Neural progenitor cell (in vitro differentiated cells): ENCODE measurements around the gene CDCP1. TPM values are rescaled to one million over a fixed set of nuclear protein-coding genes. Genes with fewer than 3 reads are reported as not detected.
A peak's percentile ranks its signal among the peaks of the same experiment; 100 is the strongest.

Source experiments
- DNase-seq: peaks from one replicate; pipeline ENCODE4 v3.0.0-alpha.2; 2016; ENCODE audit warnings: low spot score
- H2AFZ ChIP-seq: fragments of 200-600 bp; sonication (generic); replicated peaks from 2 replicates; pipeline ENCODE4 v1.6.1; 2016; ENCODE audit warnings: antibody characterized with exemption
- H3F3A ChIP-seq: fragments of 200-600 bp; sonication (generic); 2 replicates; pipeline ENCODE4 v1.6.1; 2016; ENCODE audit warnings: antibody characterized with exemption, low read depth
- H3K27ac ChIP-seq: fragments of 200-600 bp; sonication (generic); 2 replicates; pipeline ENCODE4 v1.5.1; 2016; ENCODE audit warnings: mild to moderate bottlenecking
- H3K27me3 ChIP-seq: fragments of 200-600 bp; sonication (generic); 2 replicates; pipeline ENCODE4 v1.6.1; 2016; ENCODE audit warnings: mild to moderate bottlenecking, moderate library complexity
- H3K36me3 ChIP-seq: fragments of 200-600 bp; sonication (generic); 2 replicates; pipeline ENCODE4 v1.5.1; 2016
- H3K4me1 ChIP-seq: fragments of 200-600 bp; sonication (generic); 2 replicates; pipeline ENCODE4 v1.6.1; 2016; ENCODE audit warnings: mixed run types
- H3K4me2 ChIP-seq: fragments of 200-600 bp; sonication (generic); 2 replicates; pipeline ENCODE4 v1.6.1; 2016
- H3K4me3 ChIP-seq: fragments of 200-600 bp; sonication (generic); 2 replicates; pipeline ENCODE4 v1.5.1; 2016
- H3K79me2 ChIP-seq: fragments of 200-600 bp; sonication (generic); 2 replicates; pipeline ENCODE4 v1.6.1; 2016; ENCODE audit warnings: low read depth
- H3K9ac ChIP-seq: fragments of 200-600 bp; sonication (generic); 2 replicates; pipeline ENCODE4 v1.6.1; 2016
- H3K9me3 ChIP-seq: fragments of 200-600 bp; sonication (generic); 2 replicates; pipeline ENCODE4 v1.5.1; 2016; ENCODE audit warnings: low read depth
- H4K20me1 ChIP-seq: fragments of 200-600 bp; sonication (generic); 2 replicates; pipeline ENCODE4 v1.6.1; 2016; ENCODE audit warnings: low read depth
- H3K27ac Mint-ChIP-seq: 3 replicates; pipeline ENCODE4 v1.8.0; 2021; ENCODE audit warnings: mixed read lengths
- H3K27me3 Mint-ChIP-seq: 2 replicates; pipeline ENCODE4 v1.8.0; 2022; ENCODE audit warnings: low read depth, mild to moderate bottlenecking, inconsistent platforms, moderate library complexity, mixed read lengths; ENCODE audit not compliant: insufficient read depth
- H3K36me3 Mint-ChIP-seq: 3 replicates; pipeline ENCODE4 v1.8.0; 2021; ENCODE audit warnings: mixed read lengths
- H3K4me1 Mint-ChIP-seq: 3 replicates; pipeline ENCODE4 v1.8.0; 2021; ENCODE audit warnings: mixed read lengths
- H3K4me3 Mint-ChIP-seq: 3 replicates; pipeline ENCODE4 v1.8.0; 2021; ENCODE audit warnings: mild to moderate bottlenecking, moderate library complexity, mixed read lengths
- H3K9me3 Mint-ChIP-seq: 3 replicates; pipeline ENCODE4 v1.8.0; 2020; ENCODE audit warnings: mixed read lengths
- EZH2 ChIP-seq: fragments of 200-600 bp; sonication (generic); IDR thresholded peaks from 2 replicates; pipeline ENCODE4 v1.6.1; 2017; ENCODE audit warnings: antibody characterized with exemption, mild to moderate bottlenecking, moderate library complexity
- EZH2phosphoT487 ChIP-seq: fragments of 200-600 bp; sonication (generic); IDR thresholded peaks from 2 replicates; pipeline ENCODE4 v1.6.1; 2017; ENCODE audit warnings: antibody characterized with exemption
- total RNA-seq: library from RNA; depleted of rRNA; stranded (reverse); fragments of >200 nt; gene quantifications from 2 replicates; pipeline ENCODE4 v1.2.3, GENCODE V29; 2015; ENCODE audit warnings: low replicate concordance
- TF ChIP-seq, protein P1 (sequence below): fragments of 200-600 bp; sonication (generic); IDR thresholded peaks from 2 replicates; pipeline ENCODE4 v1.5.1; 2017; ENCODE audit warnings: antibody characterized with exemption, mild to moderate bottlenecking

The CDCP1 gene
- total RNA-seq, 1 donor from 2014 or later: 0.24 TPM

DNA sequence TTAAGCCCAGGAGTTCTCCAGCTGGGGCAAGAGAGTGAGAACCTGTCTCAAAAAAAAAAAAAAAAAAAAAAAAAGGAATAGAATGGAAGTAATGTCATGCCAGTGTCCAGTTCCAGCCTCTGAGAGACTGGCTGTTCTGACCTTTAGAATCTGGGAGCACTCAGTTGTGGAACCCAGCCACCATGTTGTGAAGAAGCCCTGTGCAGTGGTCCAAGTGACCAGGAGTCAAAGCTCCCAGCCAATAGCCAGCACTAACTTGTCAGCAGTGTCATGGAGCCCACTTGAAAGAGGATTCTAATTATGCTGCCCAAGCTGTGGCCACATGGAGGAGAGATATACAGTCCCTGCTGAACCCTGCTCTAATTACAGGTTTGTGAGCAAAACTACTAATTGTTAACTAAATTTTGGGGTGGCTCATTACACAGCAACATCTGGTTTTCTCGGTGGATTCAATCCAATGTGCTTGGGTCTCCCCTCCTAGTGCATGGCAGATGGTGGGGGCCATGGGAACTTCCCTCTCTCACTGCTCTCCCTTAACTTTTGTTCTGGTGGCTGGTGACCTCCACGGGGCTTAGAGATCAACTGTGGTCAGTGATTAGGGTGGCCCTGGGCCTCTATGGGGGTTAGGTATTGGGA is 64.6 kb downstream of the CDCP1 start:
- no peaks in the 10 kb centered on the region for H4K20me1 ChIP-seq
- no peaks in the 10 kb centered on the region for H3K79me2 ChIP-seq
- H3K27ac ChIP-seq: no peak overlapping the region
- H3K4me3 ChIP-seq: no peak overlapping the region
- no peak overlapping the region for H2AFZ ChIP-seq
- no peaks in the 10 kb centered on the region for H3K36me3 Mint-ChIP-seq
- H3K4me3 Mint-ChIP-seq: no peak overlapping the region
- no peaks in the 10 kb centered on the region for H3F3A ChIP-seq
- no peaks in the 10 kb centered on the region for H3K36me3 ChIP-seq
- H3K27me3 Mint-ChIP-seq: peaks cover 2% of the 10 kb centered on the region
- no peak overlapping the region for H3K9ac ChIP-seq
- H3K9me3 Mint-ChIP-seq: no peaks in the 10 kb centered on the region
- peaks cover 8% of the 10 kb centered on the region for H3K4me1 ChIP-seq
- TF ChIP-seq EZH2phosphoT487 (no peak), EZH2 (no peak)
- TF ChIP-seq, protein P1, sequence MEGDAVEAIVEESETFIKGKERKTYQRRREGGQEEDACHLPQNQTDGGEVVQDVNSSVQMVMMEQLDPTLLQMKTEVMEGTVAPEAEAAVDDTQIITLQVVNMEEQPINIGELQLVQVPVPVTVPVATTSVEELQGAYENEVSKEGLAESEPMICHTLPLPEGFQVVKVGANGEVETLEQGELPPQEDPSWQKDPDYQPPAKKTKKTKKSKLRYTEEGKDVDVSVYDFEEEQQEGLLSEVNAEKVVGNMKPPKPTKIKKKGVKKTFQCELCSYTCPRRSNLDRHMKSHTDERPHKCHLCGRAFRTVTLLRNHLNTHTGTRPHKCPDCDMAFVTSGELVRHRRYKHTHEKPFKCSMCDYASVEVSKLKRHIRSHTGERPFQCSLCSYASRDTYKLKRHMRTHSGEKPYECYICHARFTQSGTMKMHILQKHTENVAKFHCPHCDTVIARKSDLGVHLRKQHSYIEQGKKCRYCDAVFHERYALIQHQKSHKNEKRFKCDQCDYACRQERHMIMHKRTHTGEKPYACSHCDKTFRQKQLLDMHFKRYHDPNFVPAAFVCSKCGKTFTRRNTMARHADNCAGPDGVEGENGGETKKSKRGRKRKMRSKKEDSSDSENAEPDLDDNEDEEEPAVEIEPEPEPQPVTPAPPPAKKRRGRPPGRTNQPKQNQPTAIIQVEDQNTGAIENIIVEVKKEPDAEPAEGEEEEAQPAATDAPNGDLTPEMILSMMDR: no peak
- no peak for DNase-seq
- peak overlapping the region; percentile 60 for H3K27ac Mint-ChIP-seq
- H3K27me3 ChIP-seq: no peaks in the 10 kb centered on the region
- H3K4me2 ChIP-seq: no peak overlapping the region
- no peaks in the 10 kb centered on the region for H3K9me3 ChIP-seq
- H3K4me1 Mint-ChIP-seq: peaks cover 2% of the 10 kb centered on the region

DNA sequence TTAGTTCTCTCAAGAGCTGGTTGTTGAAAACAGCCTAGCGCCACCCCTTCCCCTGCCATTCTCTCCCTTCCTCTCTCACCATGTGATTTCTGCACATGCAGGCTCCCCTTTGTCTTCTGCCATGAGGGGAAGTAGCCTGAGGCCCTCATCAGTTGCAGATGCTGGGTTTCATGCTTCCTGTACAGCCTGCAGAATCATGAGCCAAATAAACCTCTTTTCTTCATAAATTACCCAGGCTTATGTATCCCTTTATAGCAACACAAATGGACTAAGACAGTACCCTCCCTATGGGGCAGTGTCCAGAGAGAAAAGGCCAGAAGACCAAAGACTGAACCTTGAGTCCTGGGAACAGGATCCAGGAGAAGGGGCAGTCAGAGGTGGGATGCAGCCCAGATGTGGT is 65.4 kb downstream of the CDCP1 start:
- H3K9me3 Mint-ChIP-seq: no peaks in the 10 kb centered on the region
- H3K36me3 ChIP-seq: no peaks in the 10 kb centered on the region
- H3K27ac Mint-ChIP-seq: no peak overlapping the region
- H3K9ac ChIP-seq: no peak overlapping the region
- H2AFZ ChIP-seq: no peak overlapping the region
- DNase-seq: no peak
- H3K27ac ChIP-seq: no peak overlapping the region
- H3K4me3 Mint-ChIP-seq: peak overlapping the region; percentile 22
- H3K4me3 ChIP-seq: no peak overlapping the region
- H3F3A ChIP-seq: no peaks in the 10 kb centered on the region
- no peaks in the 10 kb centered on the region for H3K9me3 ChIP-seq
- no peaks in the 10 kb centered on the region for H3K79me2 ChIP-seq
- H3K4me1 Mint-ChIP-seq: peaks cover 2% of the 10 kb centered on the region
- no peak overlapping the region for H3K4me2 ChIP-seq
- H3K36me3 Mint-ChIP-seq: no peaks in the 10 kb centered on the region
- TF ChIP-seq EZH2 (no peak), EZH2phosphoT487 (no peak)
- TF ChIP-seq, protein P1: no peak
- H4K20me1 ChIP-seq: no peaks in the 10 kb centered on the region
- H3K27me3 Mint-ChIP-seq: peaks cover 2% of the 10 kb centered on the region
- H3K4me1 ChIP-seq: peaks cover 2% of the 10 kb centered on the region
- no peaks in the 10 kb centered on the region for H3K27me3 ChIP-seq

DNA sequence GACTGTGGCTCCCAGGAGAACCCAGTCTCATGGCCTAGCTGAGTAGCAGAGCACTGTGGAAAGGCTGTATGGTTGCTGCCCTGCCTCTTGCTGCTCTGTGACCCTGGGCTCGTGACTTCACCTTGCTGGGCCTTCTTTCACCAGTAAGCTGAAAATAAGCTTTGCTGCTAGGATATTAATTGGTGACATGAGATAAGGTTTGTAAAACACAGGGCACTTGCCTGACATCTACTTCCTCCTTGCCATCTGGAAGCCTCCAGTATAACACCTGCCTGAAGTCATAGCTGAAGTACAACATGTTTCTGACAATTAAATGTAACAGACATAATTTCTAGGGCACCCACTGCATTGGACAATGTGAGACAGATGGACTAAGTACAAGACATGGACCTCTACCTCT is 66.5 kb downstream of the CDCP1 start:
- Histone ChIP-seq H2AFZ (no peak overlapping the region), H3K4me3 (no peak overlapping the region), H3K4me1 (peaks cover 2% of the 10 kb centered on the region), H3K79me2 (no peaks in the 10 kb centered on the region), H3K9me3 (no peaks in the 10 kb centered on the region), H3K27ac (no peak overlapping the region), H4K20me1 (no peaks in the 10 kb centered on the region), H3K36me3 (no peaks in the 10 kb centered on the region), H3K27me3 (no peaks in the 10 kb centered on the region), H3F3A (no peaks in the 10 kb centered on the region), H3K9ac (no peak overlapping the region), H3K4me2 (no peak overlapping the region)
- H3K9me3 Mint-ChIP-seq: no peaks in the 10 kb centered on the region
- H3K27me3 Mint-ChIP-seq: no peaks in the 10 kb centered on the region
- no peak overlapping the region for H3K27ac Mint-ChIP-seq
- no peaks in the 10 kb centered on the region for H3K36me3 Mint-ChIP-seq
- H3K4me1 Mint-ChIP-seq: peaks cover 2% of the 10 kb centered on the region
- no peak for DNase-seq
- H3K4me3 Mint-ChIP-seq: no peak overlapping the region
- TF ChIP-seq EZH2phosphoT487: no peak
- no peak for TF ChIP-seq EZH2
- TF ChIP-seq, protein P1: no peak
